ENCODE measurements around the gene WNT10A.

DNA sequence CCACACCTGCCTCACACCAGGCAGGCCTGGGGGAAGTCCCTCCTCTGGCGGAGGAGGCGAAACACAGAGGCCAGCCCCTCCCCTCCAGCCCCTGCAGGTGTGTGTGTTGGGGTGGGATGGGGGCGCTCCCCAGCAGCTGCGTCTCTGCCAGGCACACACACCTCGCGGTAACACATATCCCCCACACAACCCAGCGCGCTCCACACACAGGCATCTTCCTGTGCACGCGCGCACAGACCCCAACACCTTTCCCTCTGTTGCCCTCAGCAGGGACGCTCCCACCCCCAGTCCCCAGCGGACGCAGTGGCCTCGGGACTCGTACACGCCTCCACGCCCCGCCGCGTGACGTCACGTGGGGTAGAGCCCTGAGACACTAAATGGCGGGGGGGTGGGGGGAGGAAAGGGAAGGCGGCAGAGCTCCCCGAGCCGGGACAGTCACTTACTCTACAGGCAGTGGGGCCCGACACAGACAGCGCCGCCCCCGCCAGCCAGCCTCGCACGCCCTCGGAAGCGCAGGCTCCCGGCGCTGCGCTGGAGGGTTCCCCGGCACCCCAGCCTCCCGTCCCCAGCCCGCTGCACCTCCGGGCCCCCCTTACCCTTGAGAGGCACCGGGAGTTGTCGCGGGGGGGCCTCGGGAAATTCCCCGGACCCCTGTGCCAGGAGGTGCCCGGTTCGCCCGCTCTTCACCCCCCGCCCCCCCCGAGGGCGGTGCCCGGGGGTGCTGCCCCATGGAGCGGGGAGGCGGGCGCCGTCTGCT, at the start of gene WNT10A:
- no peak for TF ChIP-seq POLR2AphosphoS5 (IDR thresholded peaks at IDR 0.05)
- TF ChIP-seq, protein P1, sequence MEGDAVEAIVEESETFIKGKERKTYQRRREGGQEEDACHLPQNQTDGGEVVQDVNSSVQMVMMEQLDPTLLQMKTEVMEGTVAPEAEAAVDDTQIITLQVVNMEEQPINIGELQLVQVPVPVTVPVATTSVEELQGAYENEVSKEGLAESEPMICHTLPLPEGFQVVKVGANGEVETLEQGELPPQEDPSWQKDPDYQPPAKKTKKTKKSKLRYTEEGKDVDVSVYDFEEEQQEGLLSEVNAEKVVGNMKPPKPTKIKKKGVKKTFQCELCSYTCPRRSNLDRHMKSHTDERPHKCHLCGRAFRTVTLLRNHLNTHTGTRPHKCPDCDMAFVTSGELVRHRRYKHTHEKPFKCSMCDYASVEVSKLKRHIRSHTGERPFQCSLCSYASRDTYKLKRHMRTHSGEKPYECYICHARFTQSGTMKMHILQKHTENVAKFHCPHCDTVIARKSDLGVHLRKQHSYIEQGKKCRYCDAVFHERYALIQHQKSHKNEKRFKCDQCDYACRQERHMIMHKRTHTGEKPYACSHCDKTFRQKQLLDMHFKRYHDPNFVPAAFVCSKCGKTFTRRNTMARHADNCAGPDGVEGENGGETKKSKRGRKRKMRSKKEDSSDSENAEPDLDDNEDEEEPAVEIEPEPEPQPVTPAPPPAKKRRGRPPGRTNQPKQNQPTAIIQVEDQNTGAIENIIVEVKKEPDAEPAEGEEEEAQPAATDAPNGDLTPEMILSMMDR (IDR thresholded peaks at IDR 0.05) = no peak

All from stomach (tissue), 4 donors.